ENCODE measurements around the gene SPON2. TPM values are rescaled to one million over a fixed set of nuclear protein-coding genes. Genes with fewer than 3 reads are reported as not detected.
"Not testable (repeated sequence)": the region's sequence is repeated elsewhere in the genome, so short reads cannot be mapped to it uniquely, and the experiment has no call there.

The SPON2 gene
- polyA plus RNA-seq, 3 donors = 8.7 to 36.4 (median 26.3) TPM

DNA sequence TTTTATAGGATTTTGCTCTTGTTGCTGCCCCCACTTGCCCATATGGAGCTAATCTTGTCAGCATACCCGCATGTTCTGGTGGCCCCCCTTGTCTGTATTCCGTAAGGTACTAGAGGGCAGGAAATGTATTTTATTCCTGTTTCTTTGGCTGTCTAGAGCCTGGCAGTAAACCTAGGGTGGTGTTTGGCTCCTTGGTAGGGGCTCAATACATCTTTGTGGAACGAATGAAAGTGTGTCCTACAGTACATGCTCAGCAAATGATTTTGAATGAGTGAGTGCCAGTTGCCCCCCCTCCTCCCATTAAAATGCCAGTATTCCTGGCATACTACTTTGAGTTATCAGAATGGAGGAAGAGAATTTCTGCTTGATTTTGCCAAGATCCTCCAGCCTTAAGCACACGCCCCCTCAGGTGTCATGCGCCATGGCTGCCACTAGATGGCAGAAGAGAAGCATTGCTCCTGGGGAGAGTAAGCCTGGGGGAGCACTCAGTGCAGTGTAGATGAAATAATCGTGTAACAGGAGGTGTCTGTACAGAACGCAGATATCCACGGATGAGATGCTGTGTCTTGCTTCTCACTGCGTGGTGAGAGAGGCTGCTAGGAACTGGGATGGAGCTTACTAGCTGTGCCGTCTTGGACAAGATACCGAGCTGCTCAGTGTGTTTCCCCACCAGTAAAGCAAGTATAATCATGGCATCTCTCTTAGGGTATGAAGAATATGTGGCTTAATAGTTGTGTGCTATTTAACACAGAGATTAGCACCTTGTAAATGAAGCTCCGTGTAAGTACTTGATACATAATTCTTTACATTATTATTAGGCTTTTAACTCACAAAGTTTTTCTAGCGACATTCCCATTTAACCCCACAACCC lies 41.8 kb downstream of the SPON2 start:
- 22% methylated on average over 13 of the region's 13 CpGs for WGBS, 3 donors
- H3K27ac ChIP-seq (ENCODE audit: low read depth, low read length) = no peak overlapping the region

DNA sequence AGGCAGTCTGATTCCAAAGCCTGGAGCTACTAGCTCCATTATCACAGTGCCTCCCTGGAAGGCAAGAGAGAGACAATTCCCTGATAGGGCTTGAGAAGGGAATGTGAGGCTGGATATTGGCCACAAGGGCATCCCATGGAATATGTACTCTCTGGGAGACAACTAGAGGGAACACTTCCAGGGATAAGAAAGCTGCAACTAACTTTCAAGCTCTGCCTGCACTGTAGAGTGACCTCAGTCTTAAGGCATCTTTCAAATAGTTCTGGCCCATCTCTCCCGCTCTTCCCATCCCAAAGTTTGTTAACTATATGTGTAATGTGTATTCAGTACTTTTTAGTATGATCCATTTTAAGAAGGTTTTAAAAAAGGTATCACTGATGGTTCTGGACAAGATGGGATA lies 45.9 kb downstream of the SPON2 start:
- WGBS, 3 donors = 64 to 82% (median 64%) methylated on average over 1 of the region's 1 CpG
- no peak overlapping the region for H3K27ac ChIP-seq (ENCODE audit: low read depth, low read length)

DNA sequence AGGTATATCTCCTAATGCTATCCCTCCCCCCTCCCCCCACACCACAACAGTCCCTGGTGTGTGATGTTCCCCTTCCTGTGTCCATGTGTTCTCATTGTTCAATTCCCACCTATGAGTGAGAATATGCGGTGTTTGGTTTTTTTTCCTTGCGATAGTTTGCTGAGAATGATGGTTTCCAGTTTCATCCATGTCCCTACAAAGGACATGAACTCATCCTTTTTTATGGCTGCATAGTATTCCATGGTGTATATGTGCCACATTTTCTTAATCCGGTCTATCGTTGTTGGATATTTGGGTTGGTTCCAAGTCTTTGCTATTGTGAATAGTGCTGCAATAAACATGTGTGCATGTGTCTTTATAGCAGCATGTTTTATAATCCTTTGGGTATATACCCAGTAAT lies 46.9 kb downstream of the SPON2 start:
- WGBS, 3 donors = 88 to 95% (median 94%) methylated on average over 4 of the region's 4 CpGs
- not testable (repeated sequence) for H3K27ac ChIP-seq (ENCODE audit: low read depth, low read length)

DNA sequence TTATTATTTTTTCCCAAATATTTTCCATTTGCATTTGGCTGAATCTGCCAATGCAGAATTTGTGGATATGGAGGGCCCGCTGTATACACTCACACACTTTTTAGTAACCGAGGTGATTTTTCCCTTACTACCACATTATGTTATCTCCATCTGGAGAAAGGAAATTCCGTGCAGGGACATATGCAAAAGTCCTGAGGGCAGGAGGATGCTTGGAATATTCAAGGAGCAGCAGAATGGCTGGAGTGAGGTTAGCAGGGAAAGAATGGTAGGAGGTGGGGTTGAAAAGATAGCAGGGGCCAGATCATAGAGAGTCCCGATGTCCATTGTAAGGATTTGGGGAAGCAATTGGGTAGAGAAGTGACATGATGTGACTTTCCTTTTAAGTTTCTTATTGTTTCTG lies 47.6 kb downstream of the SPON2 start:
- WGBS, 3 donors = 79 to 86% (median 85%) methylated on average over 4 of the region's 4 CpGs
- no peak overlapping the region for H3K27ac ChIP-seq (ENCODE audit: low read depth, low read length)

DNA sequence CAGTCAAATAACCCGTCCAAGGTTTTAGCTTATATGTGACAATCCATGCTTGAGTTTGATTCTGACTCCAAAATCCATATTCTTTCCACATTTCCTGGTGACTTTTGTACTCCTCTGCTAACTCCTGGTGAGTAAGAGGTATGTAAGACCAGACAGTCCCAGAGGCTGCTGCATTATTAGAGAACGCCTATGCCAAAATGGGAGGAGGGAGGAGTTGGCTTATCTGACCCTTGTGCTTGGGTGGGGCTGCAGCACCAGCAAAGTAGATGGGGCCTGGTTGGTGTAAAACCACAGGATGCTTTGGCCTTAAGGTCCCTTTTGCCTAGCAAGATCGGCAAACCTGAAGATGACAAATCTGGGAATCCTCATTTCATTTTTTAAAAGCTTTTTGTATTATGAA lies 49.9 kb downstream of the SPON2 start:
- H3K27ac ChIP-seq (ENCODE audit: low read depth, low read length) = no peak overlapping the region
- 87 to 91% (median 87%) methylated on average over 3 of the region's 3 CpGs for WGBS, 3 donors

Other genes with a start within 250 kb of the SPON2 start
- 10 to 100 TPM; 75.2 to 90.3 (median 77.5) TPM for gene GAK, start 240.3 kb downstream of the SPON2 start, polyA plus RNA-seq
- gene TMEM175, start 240.1 kb downstream of the SPON2 start, polyA plus RNA-seq = 10 to 100 TPM; 13.8 to 33.2 (median 22.7) TPM
- gene DGKQ, start 199.0 kb downstream of the SPON2 start, polyA plus RNA-seq = 1 to 10 TPM; 6.4 to 7.1 (median 6.6) TPM
- gene IDUA, start 185.5 kb downstream of the SPON2 start, polyA plus RNA-seq = 10 to 100 TPM; 10.8 to 23.9 (median 13.7) TPM
- gene SLC26A1, start 179.2 kb downstream of the SPON2 start, polyA plus RNA-seq = under 1 TPM; 0.11 to 0.51 (median 0.31) TPM
- gene FGFRL1, start 161.0 kb downstream of the SPON2 start, polyA plus RNA-seq = 100 to 1,000 TPM in 1 of 3 donors, 10 to 100 TPM in 2; 20.7 to 142 (median 32.4) TPM
- 10 to 100 TPM in 1 of 3 donors, 1 to 10 TPM in 2; 4.3 to 17.4 (median 4.7) TPM for gene RNF212, start 59.0 kb downstream of the SPON2 start, polyA plus RNA-seq
- 100 to 1,000 TPM; 102 to 144 (median 109) TPM for gene CTBP1, start 76.5 kb upstream of the SPON2 start, polyA plus RNA-seq
- 10 to 100 TPM; 38.1 to 43.9 (median 43.6) TPM for gene MAEA, start 117.3 kb upstream of the SPON2 start, polyA plus RNA-seq
- gene UVSSA, start 174.6 kb upstream of the SPON2 start, polyA plus RNA-seq = 1 to 10 TPM; 5.6 to 9.8 (median 7.0) TPM
- gene NKX1-1, start 233.9 kb upstream of the SPON2 start, polyA plus RNA-seq = not detected